HEK293 (cell line): ENCODE results near the gene PRSS33.

Experiments
- REST ChIP-seq: fragments of 450-650 bp; formaldehyde crosslinking; IDR thresholded peaks from 2 replicates; pipeline ENCODE4 v1.5.1; 2016; ENCODE audit warnings: missing biosample characterization, missing genetic modification characterization
- ZNF274 ChIP-seq, 2 experiments: fragments of 200-500 bp in 1 of 2; fragments of 450-650 bp in 1 of 2; sonication (Bioruptor generic) in 1 of 2; formaldehyde crosslinking in 1 of 2; IDR thresholded peaks; 2 replicates each; pipeline versions ENCODE4 v1.5.1 to v1.6.1; 2014 to 2016; ENCODE audit warnings: borderline replicate concordance in 1 of 2, inconsistent platforms in 1 of 2, low read length in 1 of 2, missing biosample characterization in 1 of 2, missing genetic modification characterization in 1 of 2
- ZNF626 ChIP-seq: fragments of 450-650 bp; sonication (Bioruptor Pico); formaldehyde crosslinking; IDR thresholded peaks from 2 replicates; pipeline ENCODE4 v1.5.1; 2018; ENCODE audit warnings: missing biosample characterization, missing genetic modification characterization, inconsistent platforms
- TF ChIP-seq, protein P1 (sequence below): fragments of 450-650 bp; formaldehyde crosslinking; IDR thresholded peaks from 2 replicates; pipeline ENCODE4 v1.5.1; 2016; ENCODE audit warnings: missing biosample characterization, missing genetic modification characterization

- TF ChIP-seq, protein P1, sequence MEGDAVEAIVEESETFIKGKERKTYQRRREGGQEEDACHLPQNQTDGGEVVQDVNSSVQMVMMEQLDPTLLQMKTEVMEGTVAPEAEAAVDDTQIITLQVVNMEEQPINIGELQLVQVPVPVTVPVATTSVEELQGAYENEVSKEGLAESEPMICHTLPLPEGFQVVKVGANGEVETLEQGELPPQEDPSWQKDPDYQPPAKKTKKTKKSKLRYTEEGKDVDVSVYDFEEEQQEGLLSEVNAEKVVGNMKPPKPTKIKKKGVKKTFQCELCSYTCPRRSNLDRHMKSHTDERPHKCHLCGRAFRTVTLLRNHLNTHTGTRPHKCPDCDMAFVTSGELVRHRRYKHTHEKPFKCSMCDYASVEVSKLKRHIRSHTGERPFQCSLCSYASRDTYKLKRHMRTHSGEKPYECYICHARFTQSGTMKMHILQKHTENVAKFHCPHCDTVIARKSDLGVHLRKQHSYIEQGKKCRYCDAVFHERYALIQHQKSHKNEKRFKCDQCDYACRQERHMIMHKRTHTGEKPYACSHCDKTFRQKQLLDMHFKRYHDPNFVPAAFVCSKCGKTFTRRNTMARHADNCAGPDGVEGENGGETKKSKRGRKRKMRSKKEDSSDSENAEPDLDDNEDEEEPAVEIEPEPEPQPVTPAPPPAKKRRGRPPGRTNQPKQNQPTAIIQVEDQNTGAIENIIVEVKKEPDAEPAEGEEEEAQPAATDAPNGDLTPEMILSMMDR (tag by site-specific recombination) = no peak
- TF ChIP-seq REST = no peak
- TF ChIP-seq ZNF274 (IDR thresholded peaks at IDR 0.05; ENCODE audit: low read length) = no peak
- no peak for TF ChIP-seq ZNF274 (tag by site-specific recombination; IDR thresholded peaks at IDR 0.05; ENCODE audit: borderline replicate concordance)
- no peak for TF ChIP-seq ZNF626
These were observed 40.0 kb upstream of the PRSS33 start for GRCh38 chr16:2827374-2827791.
